PC-9 (cell line): ENCODE measurements around the gene TTC38. TPM values are rescaled to one million over a fixed set of nuclear protein-coding genes. Genes with fewer than 3 reads are reported as not detected.

Experiments used
- BruUV-seq: library from RNA; stranded (reverse); fragments of 400-500 nt; replicated peaks from 2 replicates; lab custom pipeline; 2021; lab: Mats Ljungman, UMichigan
- CTCF ChIA-PET: fragments of 300-600 bp; sonication (Branson Sonifier 250); formaldehyde crosslinking; loops from one replicate; lab custom pipeline; 2022; ENCODE audit warnings: antibody characterized with exemption; lab: Charles Lee
- POLR2A ChIA-PET: fragments of 300-600 bp; sonication (Branson Sonifier 250); formaldehyde crosslinking; loops from one replicate; lab custom pipeline; 2022; ENCODE audit warnings: antibody characterized with exemption; ENCODE audit not compliant: unreplicated experiment; lab: Charles Lee
- DNase-seq, 2 experiments: peaks; one replicate each; pipeline versions ENCODE4 v3.0.0 to v3.0.0-alpha.2; 2015 to 2022; ENCODE audit warnings: mixed read lengths in 1 of 2
- H2AFZ ChIP-seq: fragments of 200-600 bp; sonication (generic); 2 replicates; pipeline ENCODE4 v1.8.1; 2017; ENCODE audit warnings: antibody characterized with exemption
- H3F3A ChIP-seq: fragments of 200-600 bp; sonication (generic); 2 replicates; pipeline ENCODE4 v1.8.1; 2017; ENCODE audit warnings: antibody characterized with exemption, mild to moderate bottlenecking, low read depth; ENCODE audit not compliant: insufficient read depth
- H3K27ac ChIP-seq: fragments of 200-600 bp; sonication (generic); 2 replicates; pipeline ENCODE4 v1.6.1; 2016; ENCODE audit warnings: mixed run types
- H3K27me3 ChIP-seq: fragments of 200-600 bp; sonication (generic); 2 replicates; pipeline ENCODE4 v1.6.1; 2016; ENCODE audit warnings: low read depth, mixed run types; ENCODE audit not compliant: insufficient read depth
- H3K36me3 ChIP-seq: fragments of 200-600 bp; sonication (generic); 2 replicates; pipeline ENCODE4 v1.6.1; 2016; ENCODE audit warnings: low read depth, mixed run types
- H3K4me1 ChIP-seq: fragments of 200-600 bp; sonication (generic); replicated peaks from 2 replicates; pipeline ENCODE4 v1.6.1; 2016; ENCODE audit warnings: mixed run types; ENCODE audit not compliant: insufficient read depth
- H3K4me2 ChIP-seq: fragments of 200-600 bp; sonication (generic); 2 replicates; pipeline ENCODE4 v1.6.1; 2017; ENCODE audit warnings: mixed run types
- H3K4me3 ChIP-seq: fragments of 200-600 bp; sonication (generic); 2 replicates; pipeline ENCODE4 v1.6.1; 2016; ENCODE audit warnings: mixed run types
- H3K79me2 ChIP-seq: fragments of 200-600 bp; sonication (generic); 2 replicates; pipeline ENCODE4 v1.6.1; 2017; ENCODE audit warnings: low read depth, mixed run types
- H3K9me2 ChIP-seq: fragments of 200-600 bp; sonication (generic); 2 replicates; pipeline ENCODE4 v1.8.1; 2017; ENCODE audit warnings: mild to moderate bottlenecking; ENCODE audit not compliant: insufficient read depth
- H3K9me3 ChIP-seq: fragments of 200-600 bp; sonication (generic); 2 replicates; pipeline ENCODE4 v1.8.1; 2016; ENCODE audit warnings: low read depth; ENCODE audit not compliant: insufficient read depth
- H4K20me1 ChIP-seq: fragments of 200-600 bp; sonication (generic); 2 replicates; pipeline ENCODE4 v1.8.1; 2017; ENCODE audit not compliant: insufficient read depth
- CTCF ChIP-seq: fragments of 200-600 bp; sonication (generic); conservative IDR thresholded peaks from 2 replicates; pipeline ENCODE4 v1.6.1; 2017; ENCODE audit warnings: mixed run types, antibody characterized with exemption, mild to moderate bottlenecking, moderate library complexity
- EZH2 ChIP-seq: fragments of 200-600 bp; sonication (generic); IDR thresholded peaks from 2 replicates; pipeline ENCODE4 v1.8.0; 2017; ENCODE audit warnings: antibody characterized with exemption, low read depth
- intact Hi-C: fragments of 100-400 bp; cut with micrococcal nuclease; formaldehyde crosslinking; loops from one replicate; pipeline ENCODE4 v1.10.0; 2022; ENCODE audit not compliant: unreplicated experiment
- total RNA-seq: library from RNA; stranded (reverse); gene quantifications from 2 replicates; pipeline ENCODE4 v1.2.3, GENCODE V29; 2021

TTC38 gene
- total RNA-seq, 1 experiment from 2014 or later = 15.2 TPM

- ChIA-PET POLR2A (interaction anchor here (0.5 to 0.7 kb wide), 2 partner anchors 7 to 17 kb away, joined by 3 to 5 read pairs; partner anchors contain the start of gene TTC38), CTCF (no interaction called here)
- TF ChIP-seq CTCF (no peak), EZH2 (no peak)
- Histone ChIP-seq H3K9me2 (no peaks in the 10 kb centered on the region), H3K4me1 (peaks cover 24% of the 10 kb centered on the region), H3K36me3 (no peaks in the 10 kb centered on the region), H3F3A (peaks cover 3% of the 10 kb centered on the region), H3K27ac (peak overlapping the region; percentile 32), H3K27me3 (no peaks in the 10 kb centered on the region), H3K4me3 (peak overlapping the region; percentile 87), H4K20me1 (no peaks in the 10 kb centered on the region), H3K4me2 (peak overlapping the region; percentile 87), H2AFZ (peak overlapping the region; percentile 93), H3K79me2 (peaks cover 22% of the 10 kb centered on the region), H3K9me3 (no peaks in the 10 kb centered on the region)
- no TSS peak for BruUV-seq
- intact Hi-C loops = no loop called here
- no peak for DNase-seq
Observed at GRCh38 chr22:46250783-46251125, 17.1 kb upstream of the TTC38 start.

DNA sequence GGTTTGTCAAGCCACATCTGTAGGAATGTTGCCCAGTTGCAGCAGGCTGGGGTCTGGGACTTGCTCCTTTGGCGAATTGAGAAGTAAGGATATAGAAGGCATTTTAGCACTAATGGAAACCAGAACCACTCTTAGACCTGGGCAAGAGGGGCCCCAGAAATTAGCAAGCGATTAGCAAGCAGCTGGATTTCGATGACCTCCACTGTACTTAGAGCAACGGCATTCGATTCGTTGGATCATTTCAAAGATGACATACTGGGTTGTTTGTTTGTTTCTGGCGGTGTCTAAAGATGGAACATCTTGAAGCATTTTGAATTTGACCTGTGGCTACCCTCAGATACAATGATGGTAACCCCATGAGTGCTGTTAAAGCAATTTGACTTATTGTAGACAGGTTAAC, 16.5 kb upstream of the TTC38 start:
- Histone ChIP-seq H3K79me2 (peaks cover 22% of the 10 kb centered on the region), H3K36me3 (no peaks in the 10 kb centered on the region), H3F3A (peaks cover 3% of the 10 kb centered on the region), H3K4me3 (peak overlapping the region; percentile 87), H3K9me3 (no peaks in the 10 kb centered on the region), H4K20me1 (no peaks in the 10 kb centered on the region), H3K9me2 (no peaks in the 10 kb centered on the region), H3K4me2 (peak overlapping the region; percentile 87), H3K27me3 (no peaks in the 10 kb centered on the region), H2AFZ (peak overlapping the region; percentile 93), H3K4me1 (peaks cover 24% of the 10 kb centered on the region), H3K27ac (no peak overlapping the region)
- intact Hi-C loops = no loop called here
- ChIA-PET POLR2A (no interaction called here), CTCF (no interaction called here)
- BruUV-seq = TSS peak; percentile 66
- no peak for TF ChIP-seq EZH2
- TF ChIP-seq CTCF = no peak
- no peak for DNase-seq

DNA sequence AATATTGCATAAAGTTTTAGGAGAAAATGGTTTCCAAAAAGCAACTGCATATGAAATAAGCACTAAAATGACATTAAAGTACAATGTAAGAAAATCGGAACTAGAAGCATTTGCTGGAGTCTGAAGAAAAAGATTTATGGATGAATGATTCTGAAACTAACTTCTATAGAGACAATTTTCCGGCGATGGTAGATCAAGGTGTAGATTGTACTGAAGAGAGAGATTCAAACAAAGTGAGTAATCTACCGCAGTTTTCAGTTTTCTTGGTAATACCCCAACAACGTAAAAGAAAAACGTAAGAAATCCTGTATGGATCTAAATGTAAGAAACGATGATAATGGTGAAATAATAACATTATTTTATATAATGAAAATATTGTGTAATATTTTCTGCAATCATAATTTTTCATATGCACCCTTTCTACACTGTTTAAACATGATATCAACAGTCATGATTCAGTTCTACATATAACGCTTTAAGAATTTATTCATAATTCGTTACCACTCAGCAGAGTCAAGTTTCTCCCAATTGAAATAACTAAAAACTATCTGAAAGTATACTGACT, 15.9 kb upstream of the TTC38 start:
- peaks cover 22% of the 10 kb centered on the region for H3K79me2 ChIP-seq
- no peak for TF ChIP-seq EZH2
- no peak for TF ChIP-seq CTCF
- DNase-seq = no peak
- H2AFZ ChIP-seq = no peak overlapping the region
- H3K9me2 ChIP-seq = no peaks in the 10 kb centered on the region
- H3K27me3 ChIP-seq = no peaks in the 10 kb centered on the region
- no peaks in the 10 kb centered on the region for H4K20me1 ChIP-seq
- ChIA-PET POLR2A (no interaction called here), CTCF (no interaction called here)
- H3F3A ChIP-seq = peaks cover 3% of the 10 kb centered on the region
- no peaks in the 10 kb centered on the region for H3K36me3 ChIP-seq
- BruUV-seq = no TSS peak
- intact Hi-C loops = no loop called here
- no peak overlapping the region for H3K27ac ChIP-seq
- peak overlapping the region; percentile 87 for H3K4me3 ChIP-seq
- no peaks in the 10 kb centered on the region for H3K9me3 ChIP-seq
- H3K4me1 ChIP-seq = peaks cover 24% of the 10 kb centered on the region
- H3K4me2 ChIP-seq = peak overlapping the region; percentile 87
